Activated naive CD4-positive, alpha-beta T cell treated with anti-CD3 and anti-CD28 coated beads for 36 hours (primary cell): ENCODE measurements around the gene BDKRB1. TPM values are rescaled to one million over a fixed set of nuclear protein-coding genes. Genes with fewer than 3 reads are reported as not detected.

ENCODE experiments used
- CTCF ChIA-PET: fragments of 350-600 bp; sonication (Branson Sonifier 250); formaldehyde crosslinking; loops from one replicate; lab custom pipeline; 2021; ENCODE audit warnings: antibody characterized with exemption; lab: Charles Lee
- DNase-seq: peaks from one replicate; pipeline ENCODE4 v3.0.0-alpha.2; 2020
- H3K27ac Mint-ChIP-seq: one replicate; pipeline ENCODE4 v1.8.0; 2021; ENCODE audit warnings: mild to moderate bottlenecking, mixed read lengths
- H3K27me3 Mint-ChIP-seq: one replicate; pipeline ENCODE4 v1.8.0; 2021; ENCODE audit warnings: low read depth, mixed read lengths
- H3K36me3 Mint-ChIP-seq: one replicate; pipeline ENCODE4 v1.8.0; 2021; ENCODE audit warnings: low read depth, mixed read lengths
- H3K4me1 Mint-ChIP-seq: one replicate; pipeline ENCODE4 v1.8.0; 2021; ENCODE audit warnings: low read depth, mixed read lengths
- H3K4me3 Mint-ChIP-seq: one replicate; pipeline ENCODE4 v1.8.0; 2021; ENCODE audit warnings: mild to moderate bottlenecking, moderate library complexity, mixed read lengths
- H3K9me3 Mint-ChIP-seq: one replicate; pipeline ENCODE4 v1.8.0; 2021; ENCODE audit warnings: mixed read lengths
- intact Hi-C: fragments of 100-400 bp; cut with micrococcal nuclease; formaldehyde crosslinking; loops from one replicate; pipeline ENCODE4 v1.15.1; 2023
- total RNA-seq, 2 experiments: library from RNA; stranded (reverse); gene quantifications; one replicate each; pipeline ENCODE4 v1.2.3, GENCODE V29; 2021

BDKRB1 gene
- total RNA-seq, 2 experiments from 2014 or later, result not detected

GRCh38 chr14:96275177-96276112, 19.4 kb downstream of the BDKRB1 start:
- H3K4me3 Mint-ChIP-seq, result no peak overlapping the region
- intact Hi-C loops, result loop anchor here (1.0 to 10.0 kb wide), 4 partner anchors 175 to 711 kb away; no protein-coding TSS in a partner anchor
- H3K27ac Mint-ChIP-seq, result no peak overlapping the region
- H3K27me3 Mint-ChIP-seq, result no peaks in the 10 kb centered on the region
- DNase-seq, result peak; percentile 83
- CTCF ChIA-PET, result interaction anchor here (0.7 to 8.1 kb wide), 20 partner anchors 10 to 275 kb away, joined by 3 to 120 read pairs (median 4); no protein-coding TSS in a partner anchor
- peaks cover 7% of the 10 kb centered on the region for H3K36me3 Mint-ChIP-seq
- H3K9me3 Mint-ChIP-seq, result peaks cover 19% of the 10 kb centered on the region
- H3K4me1 Mint-ChIP-seq, result peaks cover 2% of the 10 kb centered on the region

GRCh38 chr14:96277890-96278289, 21.9 kb downstream of the BDKRB1 start:
- no peaks in the 10 kb centered on the region for H3K27me3 Mint-ChIP-seq
- no peak for DNase-seq
- CTCF ChIA-PET, result interaction anchor here (8.1 kb wide), 1 partner anchor 177 kb away, joined by 120 read pairs; no protein-coding TSS in a partner anchor
- H3K4me1 Mint-ChIP-seq, result peaks cover 2% of the 10 kb centered on the region
- intact Hi-C loops, result loop anchor here (10.0 kb wide), 1 partner anchor 713 kb away; no protein-coding TSS in a partner anchor
- peaks cover 11% of the 10 kb centered on the region for H3K9me3 Mint-ChIP-seq
- H3K36me3 Mint-ChIP-seq, result peaks cover 8% of the 10 kb centered on the region
- no peak overlapping the region for H3K27ac Mint-ChIP-seq
- no peak overlapping the region for H3K4me3 Mint-ChIP-seq

- H3K36me3 Mint-ChIP-seq, result peaks cover 11% of the 10 kb centered on the region
- no peaks in the 10 kb centered on the region for H3K27me3 Mint-ChIP-seq
- DNase-seq, result no peak
- peaks cover 11% of the 10 kb centered on the region for H3K9me3 Mint-ChIP-seq
- H3K27ac Mint-ChIP-seq, result no peak overlapping the region
- intact Hi-C loops, result loop anchor here (10.0 kb wide), 1 partner anchor 715 kb away; no protein-coding TSS in a partner anchor
- peaks cover 2% of the 10 kb centered on the region for H3K4me1 Mint-ChIP-seq
- CTCF ChIA-PET, result interaction anchor here (8.1 kb wide), 1 partner anchor 179 kb away, joined by 120 read pairs; no protein-coding TSS in a partner anchor
- no peak overlapping the region for H3K4me3 Mint-ChIP-seq
Measured at GRCh38 chr14:96279564-96279963, 23.6 kb downstream of the BDKRB1 start.

GRCh38 chr14:96280104-96280503, 24.1 kb downstream of the BDKRB1 start:
- peaks cover 11% of the 10 kb centered on the region for H3K9me3 Mint-ChIP-seq
- no peak overlapping the region for H3K27ac Mint-ChIP-seq
- intact Hi-C loops, result loop anchor here (5.0 kb wide), 1 partner anchor 142 kb away; no protein-coding TSS in a partner anchor
- H3K36me3 Mint-ChIP-seq, result peaks cover 14% of the 10 kb centered on the region
- H3K4me3 Mint-ChIP-seq, result no peak overlapping the region
- H3K4me1 Mint-ChIP-seq, result peaks cover 2% of the 10 kb centered on the region
- CTCF ChIA-PET, result no interaction called here
- H3K27me3 Mint-ChIP-seq, result no peaks in the 10 kb centered on the region
- no peak for DNase-seq

GRCh38 chr14:96281486-96281885, 25.5 kb downstream of the BDKRB1 start:
- H3K9me3 Mint-ChIP-seq, result peaks cover 11% of the 10 kb centered on the region
- H3K36me3 Mint-ChIP-seq, result peaks cover 18% of the 10 kb centered on the region
- H3K4me1 Mint-ChIP-seq, result no peaks in the 10 kb centered on the region
- intact Hi-C loops, result loop anchor here (5.0 kb wide), 1 partner anchor 141 kb away; no protein-coding TSS in a partner anchor
- CTCF ChIA-PET, result no interaction called here
- no peaks in the 10 kb centered on the region for H3K27me3 Mint-ChIP-seq
- H3K27ac Mint-ChIP-seq, result no peak overlapping the region
- H3K4me3 Mint-ChIP-seq, result no peak overlapping the region
- DNase-seq, result no peak

- H3K9me3 Mint-ChIP-seq, result no peaks in the 10 kb centered on the region
Measured at GRCh38 chr14:96284008-96284407, 28.0 kb downstream of the BDKRB1 start.

GRCh38 chr14:96284430-96284829, 28.4 kb downstream of the BDKRB1 start:
- CTCF ChIA-PET, result interaction anchor here (1.3 kb wide), 1 partner anchor 9 kb away, joined by 3 read pairs; no protein-coding TSS in a partner anchor
- H3K27me3 Mint-ChIP-seq, result no peaks in the 10 kb centered on the region
- no peak overlapping the region for H3K4me3 Mint-ChIP-seq
- intact Hi-C loops, result loop anchor here (5.0 kb wide), 1 partner anchor 138 kb away; no protein-coding TSS in a partner anchor
- no peaks in the 10 kb centered on the region for H3K4me1 Mint-ChIP-seq
- H3K9me3 Mint-ChIP-seq, result no peaks in the 10 kb centered on the region
- peaks cover 22% of the 10 kb centered on the region for H3K36me3 Mint-ChIP-seq
- H3K27ac Mint-ChIP-seq, result no peak overlapping the region
- DNase-seq, result no peak

More at GRCh38 chr14:96284008-96284407, 28.0 kb downstream of the BDKRB1 start:
- no peak overlapping the region for H3K4me3 Mint-ChIP-seq
- intact Hi-C loops, result loop anchor here (5.0 kb wide), 1 partner anchor 138 kb away; no protein-coding TSS in a partner anchor
- DNase-seq, result no peak
- H3K27me3 Mint-ChIP-seq, result no peaks in the 10 kb centered on the region
- CTCF ChIA-PET, result interaction anchor here (0.5 kb wide), 1 partner anchor 135 kb away, joined by 3 read pairs; no protein-coding TSS in a partner anchor
- H3K4me1 Mint-ChIP-seq, result no peaks in the 10 kb centered on the region
- no peak overlapping the region for H3K27ac Mint-ChIP-seq
- H3K36me3 Mint-ChIP-seq, result peaks cover 23% of the 10 kb centered on the region

GRCh38 chr14:96285667-96286066, 29.7 kb downstream of the BDKRB1 start:
- intact Hi-C loops, result no loop called here
- CTCF ChIA-PET, result interaction anchor here (1.3 to 2.4 kb wide), 2 partner anchors 10 kb away, joined by 3 to 14 read pairs; no protein-coding TSS in a partner anchor
- no peaks in the 10 kb centered on the region for H3K4me1 Mint-ChIP-seq
- H3K27ac Mint-ChIP-seq, result no peak overlapping the region
- no peaks in the 10 kb centered on the region for H3K27me3 Mint-ChIP-seq
- H3K9me3 Mint-ChIP-seq, result no peaks in the 10 kb centered on the region
- DNase-seq, result no peak
- H3K4me3 Mint-ChIP-seq, result no peak overlapping the region
- peaks cover 20% of the 10 kb centered on the region for H3K36me3 Mint-ChIP-seq

GRCh38 chr14:96286251-96286650, 30.2 kb downstream of the BDKRB1 start:
- CTCF ChIA-PET, result interaction anchor here (2.4 kb wide), 1 partner anchor 11 kb away, joined by 14 read pairs; no protein-coding TSS in a partner anchor
- Mint-ChIP-seq H3K4me1 (no peaks in the 10 kb centered on the region), H3K4me3 (no peak overlapping the region), H3K36me3 (peaks cover 20% of the 10 kb centered on the region), H3K9me3 (no peaks in the 10 kb centered on the region), H3K27me3 (no peaks in the 10 kb centered on the region), H3K27ac (no peak overlapping the region)
- intact Hi-C loops, result no loop called here
- DNase-seq, result no peak

GRCh38 chr14:96287856-96288255, 31.8 kb downstream of the BDKRB1 start:
- no peak for DNase-seq
- Mint-ChIP-seq H3K27ac (no peak overlapping the region), H3K9me3 (no peaks in the 10 kb centered on the region), H3K4me3 (no peak overlapping the region), H3K36me3 (peaks cover 20% of the 10 kb centered on the region), H3K27me3 (no peaks in the 10 kb centered on the region), H3K4me1 (no peaks in the 10 kb centered on the region)
- CTCF ChIA-PET, result interaction anchor here (0.7 to 2.4 kb wide), 2 partner anchors 12 to 16 kb away, joined by 6 to 14 read pairs; no protein-coding TSS in a partner anchor
- intact Hi-C loops, result no loop called here

GRCh38 chr14:96294246-96294645, 38.2 kb downstream of the BDKRB1 start:
- Mint-ChIP-seq H3K9me3 (no peaks in the 10 kb centered on the region), H3K4me1 (no peaks in the 10 kb centered on the region), H3K27ac (no peak overlapping the region), H3K36me3 (peaks cover 6% of the 10 kb centered on the region), H3K4me3 (no peak overlapping the region), H3K27me3 (no peaks in the 10 kb centered on the region)
- DNase-seq, result no peak
- intact Hi-C loops, result no loop called here
- CTCF ChIA-PET, result no interaction called here

- no peaks in the 10 kb centered on the region for H3K4me1 Mint-ChIP-seq
- H3K27me3 Mint-ChIP-seq, result no peaks in the 10 kb centered on the region
- no peak overlapping the region for H3K4me3 Mint-ChIP-seq
- CTCF ChIA-PET, result interaction anchor here (0.6 to 5.3 kb wide), 5 partner anchors 18 to 1159 kb away, joined by 3 to 34 read pairs (median 3); no protein-coding TSS in a partner anchor
- no peak for DNase-seq
- intact Hi-C loops, result loop anchor here (1.0 kb wide), 1 partner anchor 127 kb away; no protein-coding TSS in a partner anchor
- no peak overlapping the region for H3K27ac Mint-ChIP-seq
- H3K36me3 Mint-ChIP-seq, result peaks cover 4% of the 10 kb centered on the region
- no peaks in the 10 kb centered on the region for H3K9me3 Mint-ChIP-seq
Measured at GRCh38 chr14:96297000-96297399, 41.0 kb downstream of the BDKRB1 start.
